H1 (cell line): ENCODE data around the gene WNK2. TPM values are rescaled to one million over a fixed set of nuclear protein-coding genes. Genes with fewer than 3 reads are reported as not detected.

Experiments
- CTCF ChIA-PET: fragments of 300-600 bp; sonication (Branson Sonifier 250); formaldehyde crosslinking; loops from one replicate; lab custom pipeline; 2021; ENCODE audit not compliant: partially characterized antibody; lab: Charles Lee
- POLR2A ChIA-PET: fragments of 300-600 bp; sonication (Branson Sonifier 250); formaldehyde crosslinking; loops from one replicate; lab custom pipeline; 2021; ENCODE audit warnings: inconsistent platforms; ENCODE audit not compliant: partially characterized antibody; lab: Charles Lee
- DNase-seq, 2 experiments: peaks; one replicate each; pipeline versions ENCODE4 v3.0.0 to v3.0.0-alpha.2; 2010 to 2022; ENCODE audit warnings: low spot score in 2 of 2, low read depth in 1 of 2, mixed read lengths in 1 of 2
- FAIRE-seq: peaks from 2 replicates; lab custom pipeline; 2011; peaks lifted over from hg19 to GRCh38; lab: Jason Lieb, UNC
- H2AFZ ChIP-seq: 2 replicates; pipeline ENCODE4 v1.8.1; 2012; ENCODE audit warnings: low read length, inconsistent platforms
- H2AK5ac ChIP-seq: 2 replicates; pipeline ENCODE4 v1.6.1; 2013; ENCODE audit warnings: low read depth, low read length
- H2BK120ac ChIP-seq: replicated peaks from 2 replicates; pipeline ENCODE3; 2013; ENCODE audit warnings: low read depth, low read length, inconsistent platforms
- H2BK12ac ChIP-seq: 2 replicates; pipeline ENCODE4 v1.6.1; 2013; ENCODE audit warnings: low read depth, low read length
- H2BK15ac ChIP-seq: 2 replicates; pipeline ENCODE4 v1.6.1; 2013; ENCODE audit warnings: low read length
- H2BK20ac ChIP-seq: 2 replicates; pipeline ENCODE4 v1.6.1; 2013; ENCODE audit warnings: low read length
- H2BK5ac ChIP-seq: 2 replicates; pipeline ENCODE4 v1.6.1; 2013; ENCODE audit warnings: low read depth, low read length
- H3K14ac ChIP-seq: 2 replicates; pipeline ENCODE4 v1.6.1; 2013; ENCODE audit warnings: inconsistent platforms; ENCODE audit not compliant: insufficient read length
- H3K18ac ChIP-seq: 2 replicates; pipeline ENCODE4 v1.6.1; 2013; ENCODE audit warnings: low read length; ENCODE audit errors: extremely low read depth
- H3K23ac ChIP-seq: 2 replicates; pipeline ENCODE4 v1.6.1; 2013; ENCODE audit warnings: inconsistent platforms; ENCODE audit not compliant: insufficient read length
- H3K23me2 ChIP-seq: 2 replicates; pipeline ENCODE4 v1.6.1; 2013; ENCODE audit warnings: low read depth, low read length
- H3K27ac ChIP-seq: 2 replicates; pipeline ENCODE4 v1.6.1; 2011; ENCODE audit warnings: low read depth, low read length, inconsistent platforms
- H3K27me3 ChIP-seq, 4 experiments: replicated peaks in 1 of 4; 1 replicate in 1 of 4; 2 replicates in 3 of 4; pipeline versions ENCODE4 v1.6.1 to v1.8.1; 2011 to 2013; ENCODE audit warnings: low read length in 3 of 4, mild to moderate bottlenecking in 3 of 4, inconsistent platforms in 2 of 4, mixed read lengths in 2 of 4, moderate library complexity in 1 of 4; ENCODE audit not compliant: control insufficient read depth in 3 of 4, insufficient read depth in 3 of 4; ENCODE audit errors: extremely low read depth in 1 of 4
- H3K36me3 ChIP-seq, 4 experiments: 2 replicates each; pipeline versions ENCODE4 v1.6.1 to v1.8.1; 2011 to 2013; ENCODE audit warnings: mild to moderate bottlenecking in 4 of 4, low read length in 3 of 4, moderate library complexity in 2 of 4, control low read depth in 1 of 4, inconsistent platforms in 1 of 4; ENCODE audit not compliant: insufficient read depth in 4 of 4, control insufficient read depth in 2 of 4
- H3K4ac ChIP-seq: replicated peaks from 2 replicates; pipeline ENCODE3; 2013; ENCODE audit warnings: low read length, low read depth, mixed read lengths, inconsistent platforms; ENCODE audit not compliant: insufficient read length
- H3K4me1 ChIP-seq, 4 experiments: replicated peaks in 1 of 4; 1 replicate in 1 of 4; 2 replicates in 3 of 4; pipeline versions ENCODE4 v1.6.1 to v1.8.1; 2011 to 2013; ENCODE audit warnings: low read length in 3 of 4, inconsistent platforms in 2 of 4, mixed read lengths in 1 of 4; ENCODE audit not compliant: insufficient read depth in 4 of 4, control insufficient read depth in 3 of 4
- H3K4me2 ChIP-seq, 2 experiments: 2 replicates each; pipeline versions ENCODE4 v1.6.1 to v1.8.1; 2011 to 2013; ENCODE audit warnings: low read depth in 2 of 2, low read length in 2 of 2, control low read depth in 1 of 2, inconsistent platforms in 1 of 2, mild to moderate bottlenecking in 1 of 2; ENCODE audit not compliant: insufficient read depth in 1 of 2
- H3K4me3 ChIP-seq, 4 experiments: fragments of 200-600, 300-600 bp in 1 of 4; sonication (generic), shearing (Covaris generic), sonication (Bioruptor Twin) in 1 of 4; 2 replicates each; pipeline versions ENCODE4 v1.5.1 to v1.8.1; 2011 to 2016; ENCODE audit warnings: low read length in 4 of 4, low read depth in 3 of 4, control low read depth in 2 of 4, inconsistent platforms in 2 of 4, mild to moderate bottlenecking in 2 of 4, mixed read lengths in 1 of 4, moderate library complexity in 1 of 4; ENCODE audit not compliant: insufficient read depth in 2 of 4; ENCODE audit errors: extremely low read depth in 1 of 4
- H3K56ac ChIP-seq: replicated peaks from 2 replicates; pipeline ENCODE3; 2013; ENCODE audit warnings: low read depth, mild to moderate bottlenecking, mixed read lengths, low read length, inconsistent platforms; ENCODE audit not compliant: insufficient read length
- H3K79me1 ChIP-seq: 2 replicates; pipeline ENCODE4 v1.6.1; 2013; ENCODE audit warnings: low read depth, low read length, control low read depth
- H3K79me2 ChIP-seq, 2 experiments: 2 replicates each; pipeline versions ENCODE4 v1.6.1 to v1.8.1; 2012 to 2013; ENCODE audit warnings: low read length in 2 of 2, mild to moderate bottlenecking in 2 of 2, inconsistent platforms in 1 of 2; ENCODE audit not compliant: insufficient read depth in 2 of 2, control insufficient read depth in 1 of 2
- H3K9ac ChIP-seq, 4 experiments: replicated peaks in 1 of 4; 1 replicate in 1 of 4; 2 replicates in 3 of 4; pipeline versions ENCODE4 v1.6.1 to v1.8.1; 2011 to 2013; ENCODE audit warnings: low read depth in 3 of 4, low read length in 3 of 4, control low read depth in 2 of 4, mild to moderate bottlenecking in 2 of 4, moderate library complexity in 2 of 4, inconsistent platforms in 1 of 4; ENCODE audit errors: extremely low read depth in 1 of 4
- H3K9me3 ChIP-seq, 2 experiments: 2 replicates each; pipeline versions ENCODE4 v1.6.1 to v1.8.1; 2012 to 2013; ENCODE audit warnings: mild to moderate bottlenecking in 2 of 2, moderate library complexity in 2 of 2, control low read depth in 1 of 2, inconsistent platforms in 1 of 2, low read depth in 1 of 2, low read length in 1 of 2, mixed read lengths in 1 of 2; ENCODE audit not compliant: insufficient read depth in 2 of 2
- H4K20me1 ChIP-seq, 2 experiments: replicated peaks in 1 of 2; 2 replicates each; pipeline versions ENCODE3 to v1.8.1; 2011 to 2013; ENCODE audit warnings: inconsistent platforms in 2 of 2, low read length in 2 of 2, mild to moderate bottlenecking in 1 of 2; ENCODE audit not compliant: insufficient read depth in 2 of 2, control insufficient read depth in 1 of 2
- H4K5ac ChIP-seq: 2 replicates; pipeline ENCODE4 v1.6.1; 2013; ENCODE audit warnings: low read length, low read depth, mixed read lengths, inconsistent platforms; ENCODE audit not compliant: insufficient read length
- H4K8ac ChIP-seq: 2 replicates; pipeline ENCODE4 v1.8.0; 2013; ENCODE audit warnings: mild to moderate bottlenecking, moderate library complexity, low read length, inconsistent platforms; ENCODE audit not compliant: insufficient read depth; ENCODE audit errors: extremely low read depth
- H4K91ac ChIP-seq: replicated peaks from 2 replicates; pipeline ENCODE3; 2013; ENCODE audit warnings: low read length, mixed read lengths, inconsistent platforms; ENCODE audit not compliant: insufficient read length
- CBX5 ChIP-seq: fragments of 300-800, 300-1000 bp; sonication (generic); IDR thresholded peaks from 2 replicates; pipeline ENCODE4 v1.7.1; 2016; ENCODE audit warnings: antibody characterized with exemption, low read length, low read depth
- CBX8 ChIP-seq: fragments of 300-800, 300-1000 bp; sonication (generic); IDR thresholded peaks from 2 replicates; pipeline ENCODE4 v1.7.1; 2016; ENCODE audit warnings: low read depth, low read length, borderline replicate concordance
- E2F6 ChIP-seq: IDR thresholded peaks from 2 replicates; pipeline ENCODE4 v1.6.1; 2012; ENCODE audit warnings: inconsistent platforms
- MAFK ChIP-seq: IDR thresholded peaks from 2 replicates; pipeline ENCODE4 v1.6.1; 2012; ENCODE audit warnings: low read depth, mild to moderate bottlenecking, improper control_type of control experiment, low read length
- RBBP5 ChIP-seq: IDR thresholded peaks from 2 replicates; pipeline ENCODE4 v1.7.1; 2012; ENCODE audit warnings: low read depth, mild to moderate bottlenecking, inconsistent platforms, low read length, moderate library complexity, borderline replicate concordance
- SIN3A ChIP-seq, 2 experiments: IDR thresholded peaks in 1 of 2; conservative IDR thresholded peaks in 1 of 2; 2 replicates each; pipeline ENCODE4 v1.6.1; 2011 to 2012; ENCODE audit warnings: low read length in 2 of 2, improper control_type of control experiment in 1 of 2, low read depth in 1 of 2, mild to moderate bottlenecking in 1 of 2
- WGBS, 2 experiments: shearing (Covaris generic) in 1 of 2; methylation state at CpG; one replicate each; pipeline versions ENCODE4 v1.1.6 to v1.1.7; 2013 to 2015; ENCODE audit warnings: low lambda C conversion rate in 2 of 2, mixed read lengths in 2 of 2, inconsistent platforms in 1 of 2, low coverage in 1 of 2, missing lambda C conversion rate in 1 of 2; ENCODE audit not compliant: insufficient replicate concordance in 2 of 2, insufficient coverage in 1 of 2, insufficient read length in 1 of 2; ENCODE audit errors: extremely low coverage in 1 of 2, missing lambda C conversion rate in 1 of 2; 5-methylcytosine and 5-hydroxymethylcytosine counted together
- polyA plus RNA-seq, 7 experiments: library from polyadenylated mRNA; depleted of rRNA in 3 of 7; stranded (reverse) in 5 of 7; unstranded in 2 of 7; fragments of >200 nt in 5 of 7; fragments of 200-250 nt in 2 of 7; gene quantifications; 1 replicate in 5 of 7; 2 replicates in 1 of 7; 4 replicates in 1 of 7; pipeline versions ENCODE4 v1.2.1 to v1.2.3, GENCODE V29; 2011 to 2013; ENCODE audit warnings: missing spikeins in 2 of 7, mixed read lengths in 2 of 7
- total RNA-seq: library from RNA; stranded (reverse); fragmentation: NEBNext Ultra II Directional; extraction: Animal tissue kit (Norgen Biotek cat#: 25700); gene quantifications from 2 replicates; pipeline ENCODE4 v1.2.1, GENCODE V29; 2021

The WNK2 gene
- total and polyA plus RNA-seq, 2 of the 8 experiments (the other 6 are each of a cell fraction or from before 2014, with no cell fraction given): 12.0 to 87.2 TPM

GRCh38 chr9:93340091-93340490 lies 156.2 kb downstream of the WNK2 start:
- Histone ChIP-seq H3K79me1 (peaks cover 7% of the 10 kb centered on the region; the same call in 1 of the 2 replicates), H3K18ac (no peak overlapping the region), H3K9me3 (peaks cover 21 to 26% of the 10 kb centered on the region in 2 experiments), H3K27me3 (peaks cover 0 to 2% (median 0%) of the 10 kb centered on the region in 4 experiments; a peak in 1 of 7 replicates), H2BK20ac (0 out of 2 replicates have a peak overlapping the region, but pooled peaks have one; percentile 80), H3K23me2 (peaks cover 1% of the 10 kb centered on the region; the same call in 1 of the 2 replicates), H3K4me3 (no peak overlapping the region), H3K56ac (no peak overlapping the region), H4K5ac (no peak overlapping the region), H4K8ac (no peak overlapping the region), H2BK5ac (peak overlapping the region; percentile 71; the same call in 1 of the 2 replicates), H3K14ac (no peak overlapping the region), H3K36me3 (peaks cover 0 to 24% (median 5%) of the 10 kb centered on the region in 4 experiments; a peak in 4 of 8 replicates), H4K20me1 (no peaks in the 10 kb centered on the region), H3K27ac (no peak overlapping the region), H4K91ac (peak overlapping the region; percentile 30), H3K4me1 (peaks cover 0 to 3% (median 1%) of the 10 kb centered on the region in 4 experiments; a peak in 3 of 7 replicates), H3K79me2 (peaks cover 8 to 51% of the 10 kb centered on the region in 2 experiments), H2BK120ac (no peak overlapping the region), H3K23ac (no peak overlapping the region), H3K4me2 (no peak overlapping the region), H2AK5ac (peak overlapping the region; percentile 98), H3K9ac (no peak overlapping the region), H2AFZ (no peak overlapping the region), H2BK15ac (peak overlapping the region; percentile 95), H2BK12ac (peak overlapping the region; percentile 60; the same call in 1 of the 2 replicates), H3K4ac (peak overlapping the region; percentile 89)
- FAIRE-seq (no peak), DNase-seq (no peak)
- no peak for TF ChIP-seq E2F6
- no peak for TF ChIP-seq SIN3A (conservative IDR thresholded peaks at IDR 0.05 in 1 of 2, IDR thresholded peaks at IDR 0.05 in 1 of 2; ENCODE audit: low read depth in 1 of 2, low read length in 2 of 2)
- no peak for TF ChIP-seq RBBP5
- TF ChIP-seq MAFK: no peak
- TF ChIP-seq CBX8: no peak
- no peak for TF ChIP-seq CBX5
- 99% methylated on average over 6 of the region's 6 CpGs; no CpG with 5 or more reads in 1 of the 2 experiments for WGBS, 2 experiments
- ChIA-PET CTCF (interaction anchor here (1.0 kb wide), 1 partner anchor 11 kb away, joined by 3 read pairs; no protein-coding TSS in a partner anchor), POLR2A (interaction anchor here (1.2 kb wide), 1 partner anchor 18 kb away, joined by 3 read pairs; no protein-coding TSS in a partner anchor)
